HepG2 (cell line): ENCODE results near the gene HDAC4. TPM values are rescaled to one million over a fixed set of nuclear protein-coding genes. Genes with fewer than 3 reads are reported as not detected.
A peak's percentile ranks its signal among the peaks of the same experiment; 100 is the strongest.

ENCODE experiments used
- ATAC-seq: fragments of 200-7000 bp; cut with Tn5 transposase; 3 replicates; pipeline ENCODE4 v1.9.1; 2020; ENCODE audit warnings: mild to moderate bottlenecking, moderate library complexity
- BruUV-seq: library from RNA; stranded (reverse); fragments of 400-500 nt; replicated peaks from 2 replicates; lab custom pipeline; 2021; lab: Mats Ljungman, UMichigan
- CTCF ChIA-PET: fragments of 300-600 bp; formaldehyde crosslinking; extraction: SDS; loops from one replicate; lab custom pipeline; 2021; ENCODE audit warnings: low total read pairs, inconsistent platforms, low intra/inter-chr PET ratio; lab: Yijun Ruan, JAX
- POLR2A ChIA-PET: fragments of 350-600 bp; sonication (Branson Sonifier 250); formaldehyde crosslinking; loops from one replicate; lab custom pipeline; 2020; ENCODE audit warnings: antibody characterized with exemption, inconsistent platforms; lab: Yijun Ruan, JAX
- DNase-seq: peaks from one replicate; pipeline ENCODE4 v3.0.0-alpha.2; 2015; ENCODE audit warnings: low spot score
- FAIRE-seq: peaks from 3 replicates; lab custom pipeline; 2011; peaks lifted over from hg19 to GRCh38; lab: Jason Lieb, UNC
- H2AFZ ChIP-seq: one replicate; pipeline ENCODE4 v1.6.1; 2011; ENCODE audit warnings: low read length, inconsistent platforms
- H3K27ac ChIP-seq: fragments of 300-600 bp; 3 replicates; pipeline ENCODE4 v1.8.0; 2011; ENCODE audit warnings: mixed run types, mild to moderate bottlenecking, mixed read lengths, low read length, inconsistent platforms; ENCODE audit not compliant: insufficient read depth; ENCODE audit errors: extremely low read length
- H3K27me3 ChIP-seq, 2 experiments: fragments of 200-600 bp in 1 of 2; 2 replicates in 1 of 2; 3 replicates in 1 of 2; pipeline versions ENCODE4 v1.6.0 to v1.8.0; 2011; ENCODE audit warnings: low read length in 2 of 2, mild to moderate bottlenecking in 2 of 2, moderate library complexity in 2 of 2, inconsistent platforms in 1 of 2; ENCODE audit not compliant: insufficient read depth in 2 of 2, control insufficient read depth in 1 of 2
- H3K36me3 ChIP-seq, 2 experiments: fragments of 200-600 bp in 1 of 2; replicated peaks in 1 of 2; 2 replicates in 1 of 2; 3 replicates in 1 of 2; pipeline versions ENCODE4 v1.5.1 to v1.8.0; 2011; ENCODE audit warnings: low read length in 2 of 2, inconsistent platforms in 1 of 2; ENCODE audit not compliant: insufficient read depth in 2 of 2, control insufficient read depth in 1 of 2
- H3K4me1 ChIP-seq: 2 replicates; pipeline ENCODE4 v1.5.1; 2012; ENCODE audit warnings: low read length, inconsistent platforms; ENCODE audit not compliant: insufficient read depth
- H3K4me2 ChIP-seq: 2 replicates; pipeline ENCODE4 v1.6.0; 2011; ENCODE audit warnings: low read depth, low read length, inconsistent platforms
- H3K4me3 ChIP-seq, 3 experiments: fragments of 200-600 bp in 1 of 3; sonication (generic), shearing (Covaris generic) in 1 of 3; replicated peaks in 1 of 3; 2 replicates each; pipeline ENCODE4 v1.5.1; 2011 to 2016; ENCODE audit warnings: low read length in 3 of 3, inconsistent platforms in 2 of 3, low read depth in 2 of 3, mild to moderate bottlenecking in 2 of 3, control low read depth in 1 of 3, mixed read lengths in 1 of 3; ENCODE audit not compliant: insufficient read depth in 1 of 3
- H3K79me2 ChIP-seq: one replicate; pipeline ENCODE4 v1.6.1; 2011; ENCODE audit warnings: low read length, inconsistent platforms; ENCODE audit not compliant: insufficient read depth
- H3K9ac ChIP-seq: 2 replicates; pipeline ENCODE4 v1.6.0; 2011; ENCODE audit warnings: mild to moderate bottlenecking, low read depth, low read length, inconsistent platforms; ENCODE audit not compliant: insufficient read depth
- H3K9me3 ChIP-seq: 2 replicates; pipeline ENCODE4 v1.5.1; 2012; ENCODE audit warnings: mild to moderate bottlenecking, low read length
- H4K20me1 ChIP-seq: 2 replicates; pipeline ENCODE4 v1.6.0; 2011; ENCODE audit warnings: inconsistent platforms, mild to moderate bottlenecking, low read length, moderate library complexity; ENCODE audit not compliant: insufficient read depth
- CERS6 ChIP-seq: sonication (generic); formaldehyde crosslinking; IDR thresholded peaks from 2 replicates; pipeline ENCODE4 v1.5.0; 2020; ENCODE audit warnings: missing genetic modification reagents
- DNMT1 ChIP-seq: sonication (generic); formaldehyde crosslinking; IDR thresholded peaks from 2 replicates; pipeline ENCODE4 v1.5.1; 2020; ENCODE audit warnings: mild to moderate bottlenecking, missing genetic modification reagents
- DRAP1 ChIP-seq: IDR thresholded peaks from 2 replicates; pipeline ENCODE4 v1.6.1; 2016; ENCODE audit warnings: missing genetic modification reagents, missing compliant biosample characterization
- HES4 ChIP-seq: sonication (generic); formaldehyde crosslinking; IDR thresholded peaks from 2 replicates; pipeline ENCODE4 v1.9.0; 2021; ENCODE audit warnings: mild to moderate bottlenecking, missing genetic modification reagents, borderline replicate concordance
- HIC2 ChIP-seq: sonication (generic); formaldehyde crosslinking; IDR thresholded peaks from 2 replicates; pipeline ENCODE4 v1.9.0; 2022; ENCODE audit warnings: low read depth, missing genetic modification reagents
- HNF1B ChIP-seq: sonication (generic); formaldehyde crosslinking; IDR thresholded peaks from 2 replicates; pipeline ENCODE4 v1.5.1; 2020; ENCODE audit warnings: mild to moderate bottlenecking, moderate library complexity, missing genetic modification reagents
- TARDBP ChIP-seq: sonication (generic); formaldehyde crosslinking; IDR thresholded peaks from 2 replicates; pipeline ENCODE4 v1.8.0; 2022; ENCODE audit warnings: mild to moderate bottlenecking, missing genetic modification reagents
- TFDP2 ChIP-seq: sonication (generic); formaldehyde crosslinking; IDR thresholded peaks from 2 replicates; pipeline ENCODE4 v1.4.0; 2020; ENCODE audit warnings: missing genetic modification reagents
- TRIM22 ChIP-seq: fragments of 450-650 bp; IDR thresholded peaks from 2 replicates; pipeline ENCODE4 v1.6.1; 2017
- ZNF12 ChIP-seq: sonication (generic); formaldehyde crosslinking; IDR thresholded peaks from 2 replicates; pipeline ENCODE4 v1.5.0; 2020; ENCODE audit warnings: missing genetic modification reagents
- ZNF414 ChIP-seq: sonication (generic); formaldehyde crosslinking; IDR thresholded peaks from 2 replicates; pipeline ENCODE4 v1.5.0; 2020; ENCODE audit warnings: missing genetic modification reagents
- ZNF639 ChIP-seq: conservative IDR thresholded peaks from 2 replicates; pipeline ENCODE4 v1.6.1; 2018; ENCODE audit warnings: missing genetic modification reagents
- ZNF766 ChIP-seq: sonication (generic); formaldehyde crosslinking; IDR thresholded peaks from 2 replicates; pipeline ENCODE4 v1.5.0; 2020; ENCODE audit warnings: missing genetic modification reagents, borderline replicate concordance
- WGBS: methylation state at CpG from one replicate; pipeline ENCODE4 v1.1.6; 2017; ENCODE audit warnings: low lambda C conversion rate; 5-methylcytosine and 5-hydroxymethylcytosine counted together
- in situ Hi-C: cut with HindIII; loops from 2 replicates; pipeline ENCODE4 v1.10.0; 2017; ENCODE audit warnings: low pct_unique_long_range_greater_than_20kb; ENCODE audit not compliant: extremely low pct_ligation_motif_present
- intact Hi-C: fragments of 100-400 bp; cut with micrococcal nuclease; formaldehyde crosslinking; loops from one replicate; pipeline ENCODE4 v1.10.0; 2022; ENCODE audit not compliant: unreplicated experiment
- polyA plus RNA-seq, 8 experiments: library from polyadenylated mRNA; depleted of rRNA in 3 of 8; stranded (reverse) in 7 of 8; unstranded in 1 of 8; fragments of >200 nt; fragmentation: Illumina TruSeq in 4 of 8; extraction: Trizol in 4 of 8; gene quantifications; 2 replicates each; pipeline versions ENCODE4 v1.2.1 to v1.2.3, GENCODE V29; 2011 to 2016; ENCODE audit warnings: low read depth in 4 of 8, missing spikeins in 1 of 8, mixed read lengths in 1 of 8; ENCODE audit not compliant: insufficient read depth in 1 of 8
- total RNA-seq, 5 experiments: library from RNA; depleted of rRNA; stranded (reverse); fragments of >200 nt; fragmentation: Illumina TruSeq; extraction: Trizol; gene quantifications; 2 replicates each; pipeline ENCODE4 v1.2.3, GENCODE V29; 2016; ENCODE audit warnings: low read depth in 1 of 5

The HDAC4 gene
- total and polyA plus RNA-seq, 2 of the 13 experiments (the other 11 are each of a cell fraction or from before 2014, with no cell fraction given), result 10.1 to 11.5 TPM

GRCh38 chr2:239106314-239106908 is 294.4 kb downstream of the HDAC4 start:
- FAIRE-seq, result peak; percentile 58
- Histone ChIP-seq H3K4me2 (no peak overlapping the region), H3K4me3 (no peak overlapping the region), H2AFZ (no peak overlapping the region), H3K9ac (no peak overlapping the region), H3K27me3 (no peaks in the 10 kb centered on the region), H3K36me3 (peaks cover 24 to 38% of the 10 kb centered on the region in 2 experiments; a peak in 4 of 5 replicates), H3K4me1 (no peaks in the 10 kb centered on the region), H4K20me1 (0 out of 2 replicates have a peak, but pooled peaks cover 3% of the 10 kb centered on the region), H3K9me3 (no peaks in the 10 kb centered on the region), H3K79me2 (no peaks in the 10 kb centered on the region), H3K27ac (no peak overlapping the region)
- intact Hi-C loops (loop anchor here (1.0 to 2.0 kb wide), 2 partner anchors 66 to 71 kb away; no protein-coding TSS in a partner anchor), in situ Hi-C loops (loop anchor here (5.0 kb wide), 1 partner anchor 69 kb away; no protein-coding TSS in a partner anchor)
- ATAC-seq, result peak; percentile 75
- peak; percentile 43 for DNase-seq
- POLR2A ChIA-PET, result no interaction called here
- 71% methylated on average over 11 of the region's 11 CpGs for WGBS
- CTCF ChIA-PET, result interaction anchor here (1.2 to 1.5 kb wide), 2 partner anchors 66 to 72 kb away, joined by 3 to 15 read pairs; no protein-coding TSS in a partner anchor
- no TSS peak for BruUV-seq
- TF ChIP-seq TRIM22, result no peak
- TF ChIP-seq TARDBP (CRISPR knock-in tag), result no peak
- no peak for TF ChIP-seq HIC2 (CRISPR knock-in tag)
- TF ChIP-seq TFDP2 (CRISPR knock-in tag), result no peak
- no peak for TF ChIP-seq ZNF639 (CRISPR knock-in tag)
- no peak for TF ChIP-seq CERS6 (CRISPR knock-in tag)
- TF ChIP-seq ZNF766 (CRISPR knock-in tag), result no peak
- TF ChIP-seq ZNF12 (CRISPR knock-in tag), result no peak
- no peak for TF ChIP-seq HES4
- TF ChIP-seq HNF1B, result 0 out of 2 replicates have a peak, but pooled peaks have one; percentile 4
- no peak for TF ChIP-seq ZNF414
- TF ChIP-seq DRAP1 (CRISPR knock-in tag), result no peak
- no peak for TF ChIP-seq DNMT1 (CRISPR knock-in tag)
